ENCODE results near the gene KAT5. TPM values are rescaled to one million over a fixed set of nuclear protein-coding genes. Genes with fewer than 3 reads are reported as not detected.

Gene KAT5
- total and polyA plus RNA-seq, 2 of the 13 experiments (the other 11 are each of a cell fraction or from before 2014, with no cell fraction given), result 35.2 to 48.3 TPM

- TF ChIP-seq PRDM15 (CRISPR knock-in tag; IDR thresholded peaks at IDR 0.05) (0 out of 2 replicates have a peak, but pooled peaks have one; percentile 42), STAG1 (CRISPR knock-in tag; IDR thresholded peaks at IDR 0.05) (0 out of 2 replicates have a peak, but pooled peaks have one; percentile 6), ZBTB7A (CRISPR knock-in tag; IDR thresholded peaks at IDR 0.05) (peak; percentile 68; the same call in 1 of the 2 replicates), ZNF350 (CRISPR knock-in tag; IDR thresholded peaks at IDR 0.05; ENCODE audit: borderline replicate concordance, low read depth) (peak; percentile 72), TBX2 (CRISPR knock-in tag; IDR thresholded peaks at IDR 0.05; ENCODE audit: borderline replicate concordance) (peak; percentile 56; the same call in 1 of the 2 replicates), CREB1 (IDR thresholded peaks at IDR 0.05) (peak; percentile 62; the same call in 1 of the 2 replicates), CREB1 (CRISPR knock-in tag; IDR thresholded peaks at IDR 0.05) (0 out of 2 replicates have a peak, but pooled peaks have one; percentile 15), KDM4B (CRISPR knock-in tag; IDR thresholded peaks at IDR 0.05) (no peak), SNAPC4 (CRISPR knock-in tag; IDR thresholded peaks at IDR 0.05) (no peak), ZNF205 (CRISPR knock-in tag; IDR thresholded peaks at IDR 0.05) (no peak; the same call in 1 of the 2 replicates), ZNF382 (CRISPR knock-in tag; IDR thresholded peaks at IDR 0.05; ENCODE audit: borderline replicate concordance) (no peak), YY1 (IDR thresholded peaks at IDR 0.05; ENCODE audit: insufficient read depth, insufficient replicate concordance, low read depth, low read length) (peak; percentile 79), ZNF709 (CRISPR knock-in tag; IDR thresholded peaks at IDR 0.05) (no peak), ZNF567 (CRISPR knock-in tag; IDR thresholded peaks at IDR 0.05; ENCODE audit: borderline replicate concordance) (peak; percentile 71; the same call in 1 of the 2 replicates), ERF (CRISPR knock-in tag; IDR thresholded peaks at IDR 0.05) (peak; percentile 80), HDAC2 (CRISPR knock-in tag; IDR thresholded peaks at IDR 0.05) (peak; percentile 56), E2F5 (CRISPR knock-in tag; conservative IDR thresholded peaks at IDR 0.05) (0 out of 2 replicates have a peak, but pooled peaks have one; percentile 45), IKZF5 (CRISPR knock-in tag; IDR thresholded peaks at IDR 0.05) (peak; percentile 43; the same call in 1 of the 2 replicates)
Observed at GRCh38 chr11:65662799-65663638, 49.0 kb upstream of the KAT5 start, which contains the start of gene RELA (continued).
